ENCODE data around the gene VEGFA.

DNA sequence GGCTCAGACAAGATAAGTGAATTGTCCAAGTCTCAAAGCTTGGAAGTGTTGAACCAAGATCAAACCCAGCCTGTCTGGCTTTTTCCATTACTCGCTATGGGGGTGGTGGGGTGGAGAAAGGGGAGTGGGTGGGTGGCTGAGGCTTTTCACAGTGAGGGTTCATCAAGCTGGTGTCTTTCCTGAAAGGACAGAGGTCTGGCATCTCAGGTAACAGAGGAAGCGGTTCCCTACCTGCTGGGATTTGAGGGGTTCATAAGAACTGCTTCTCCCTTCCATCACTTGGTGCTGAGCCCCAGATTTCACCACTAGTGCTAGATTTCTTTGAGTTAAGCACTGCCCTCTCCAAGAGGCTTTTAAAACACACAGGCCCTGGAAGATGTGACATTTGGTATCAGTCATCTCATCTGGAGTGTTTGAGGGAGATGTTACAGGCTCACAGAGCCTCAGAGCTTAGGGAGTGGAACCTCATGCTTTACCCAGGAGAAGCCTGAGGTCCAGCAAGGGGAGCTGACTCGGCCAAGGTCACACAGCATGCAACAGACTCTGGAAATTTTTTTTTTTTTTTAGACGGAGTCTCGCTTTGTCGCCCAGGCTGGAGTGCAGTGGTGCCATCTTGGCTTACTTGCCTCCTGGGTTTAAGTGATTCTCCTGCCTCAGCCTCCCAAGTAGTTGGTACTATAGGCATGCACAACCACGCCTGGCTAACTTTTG, 6.0 kb upstream of the VEGFA start:
- TF ChIP-seq, protein P1, sequence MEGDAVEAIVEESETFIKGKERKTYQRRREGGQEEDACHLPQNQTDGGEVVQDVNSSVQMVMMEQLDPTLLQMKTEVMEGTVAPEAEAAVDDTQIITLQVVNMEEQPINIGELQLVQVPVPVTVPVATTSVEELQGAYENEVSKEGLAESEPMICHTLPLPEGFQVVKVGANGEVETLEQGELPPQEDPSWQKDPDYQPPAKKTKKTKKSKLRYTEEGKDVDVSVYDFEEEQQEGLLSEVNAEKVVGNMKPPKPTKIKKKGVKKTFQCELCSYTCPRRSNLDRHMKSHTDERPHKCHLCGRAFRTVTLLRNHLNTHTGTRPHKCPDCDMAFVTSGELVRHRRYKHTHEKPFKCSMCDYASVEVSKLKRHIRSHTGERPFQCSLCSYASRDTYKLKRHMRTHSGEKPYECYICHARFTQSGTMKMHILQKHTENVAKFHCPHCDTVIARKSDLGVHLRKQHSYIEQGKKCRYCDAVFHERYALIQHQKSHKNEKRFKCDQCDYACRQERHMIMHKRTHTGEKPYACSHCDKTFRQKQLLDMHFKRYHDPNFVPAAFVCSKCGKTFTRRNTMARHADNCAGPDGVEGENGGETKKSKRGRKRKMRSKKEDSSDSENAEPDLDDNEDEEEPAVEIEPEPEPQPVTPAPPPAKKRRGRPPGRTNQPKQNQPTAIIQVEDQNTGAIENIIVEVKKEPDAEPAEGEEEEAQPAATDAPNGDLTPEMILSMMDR (IDR thresholded peaks at IDR 0.05): no peak
- no peak for TF ChIP-seq POLR2A (IDR thresholded peaks at IDR 0.05)

Measured in esophagus squamous epithelium (tissue), 4 donors.